H9 (cell line): ENCODE results near the gene SETD1A. TPM values are rescaled to one million over a fixed set of nuclear protein-coding genes. Genes with fewer than 3 reads are reported as not detected.

Source experiments
- DNase-seq: peaks from one replicate; pipeline ENCODE4 v3.0.0-alpha.2; 2017
- H2AFZ ChIP-seq: one replicate; pipeline ENCODE4 v1.6.1; 2013; ENCODE audit warnings: mild to moderate bottlenecking, low read length, control low read depth, moderate library complexity
- H2AK5ac ChIP-seq: 2 replicates; pipeline ENCODE4 v1.6.1; 2013; ENCODE audit warnings: low read length, control low read depth, mixed read lengths; ENCODE audit not compliant: insufficient read length
- H2BK120ac ChIP-seq: one replicate; pipeline ENCODE4 v1.6.1; 2013; ENCODE audit warnings: low read depth, mild to moderate bottlenecking, low read length, control low read depth, inconsistent platforms; ENCODE audit not compliant: poor library complexity, severe bottlenecking
- H2BK12ac ChIP-seq: 2 replicates; pipeline ENCODE4 v1.6.1; 2013; ENCODE audit warnings: low read length, control low read depth, mixed read lengths, low read depth; ENCODE audit not compliant: insufficient read length
- H2BK15ac ChIP-seq: 2 replicates; pipeline ENCODE4 v1.6.1; 2013; ENCODE audit warnings: low read depth, low read length, control low read depth
- H2BK20ac ChIP-seq: one replicate; pipeline ENCODE4 v1.6.1; 2013; ENCODE audit warnings: low read depth, mild to moderate bottlenecking, low read length, control low read depth, inconsistent platforms; ENCODE audit not compliant: poor library complexity, severe bottlenecking
- H2BK5ac ChIP-seq: 2 replicates; pipeline ENCODE4 v1.6.1; 2013; ENCODE audit warnings: low read length, control low read depth, mixed read lengths; ENCODE audit not compliant: insufficient read length
- H3K14ac ChIP-seq: 2 replicates; pipeline ENCODE4 v1.6.1; 2013; ENCODE audit warnings: low read length, control low read depth; ENCODE audit not compliant: insufficient read depth
- H3K18ac ChIP-seq: 2 replicates; pipeline ENCODE4 v1.6.1; 2013; ENCODE audit warnings: low read depth, mild to moderate bottlenecking, mixed read lengths, low read length, control low read depth; ENCODE audit not compliant: insufficient read length
- H3K23ac ChIP-seq: 2 replicates; pipeline ENCODE4 v1.6.1; 2013; ENCODE audit warnings: low read length, control low read depth, mixed read lengths, low read depth; ENCODE audit not compliant: insufficient read length
- H3K23me2 ChIP-seq: 2 replicates; pipeline ENCODE4 v1.6.1; 2013; ENCODE audit warnings: low read depth, mild to moderate bottlenecking, mixed read lengths, low read length, control low read depth; ENCODE audit not compliant: insufficient read length, poor library complexity, severe bottlenecking
- H3K27ac ChIP-seq: 2 replicates; pipeline ENCODE4 v1.5.1; 2013; ENCODE audit warnings: low read length, control low read depth, mixed read lengths, low read depth; ENCODE audit not compliant: insufficient read length
- H3K27me3 ChIP-seq: 2 replicates; pipeline ENCODE4 v1.6.1; 2013; ENCODE audit warnings: low read length, control low read depth, inconsistent platforms; ENCODE audit not compliant: insufficient read depth
- H3K4ac ChIP-seq: 2 replicates; pipeline ENCODE4 v1.6.1; 2013; ENCODE audit warnings: low read depth, mild to moderate bottlenecking, control low read depth, inconsistent platforms, low read length, moderate library complexity
- H3K4me1 ChIP-seq: 2 replicates; pipeline ENCODE4 v1.6.1; 2013; ENCODE audit warnings: low read length, control low read depth, inconsistent platforms; ENCODE audit not compliant: insufficient read depth
- H3K4me2 ChIP-seq: 2 replicates; pipeline ENCODE4 v1.6.1; 2013; ENCODE audit warnings: low read length, control low read depth, mixed read lengths; ENCODE audit not compliant: insufficient read length, insufficient read depth
- H3K56ac ChIP-seq: 2 replicates; pipeline ENCODE4 v1.6.1; 2013; ENCODE audit warnings: low read depth, mild to moderate bottlenecking, mixed read lengths, low read length, control low read depth; ENCODE audit not compliant: insufficient read length
- H3K79me1 ChIP-seq: 2 replicates; pipeline ENCODE4 v1.6.1; 2013; ENCODE audit warnings: low read depth, mild to moderate bottlenecking, moderate library complexity, low read length, control low read depth, inconsistent platforms; ENCODE audit not compliant: insufficient read depth, poor library complexity, severe bottlenecking
- H3K79me2 ChIP-seq: 2 replicates; pipeline ENCODE4 v1.6.1; 2013; ENCODE audit warnings: low read length, control low read depth, inconsistent platforms; ENCODE audit not compliant: insufficient read depth
- H3K9ac ChIP-seq: 2 replicates; pipeline ENCODE4 v1.6.1; 2013; ENCODE audit warnings: low read length, control low read depth, mixed read lengths; ENCODE audit not compliant: insufficient read length; ENCODE audit errors: extremely low read depth
- H3K9me3 ChIP-seq: one replicate; pipeline ENCODE4 v1.6.1; 2013; ENCODE audit warnings: low read depth, low read length, inconsistent platforms; ENCODE audit not compliant: control insufficient read depth
- H3T11ph ChIP-seq: one replicate; pipeline ENCODE4 v1.6.1; 2013; ENCODE audit warnings: mild to moderate bottlenecking, low read length, control low read depth, inconsistent platforms
- H4K20me1 ChIP-seq: one replicate; pipeline ENCODE4 v1.6.1; 2013; ENCODE audit not compliant: control insufficient read depth, insufficient read length, insufficient read depth
- H4K5ac ChIP-seq: 2 replicates; pipeline ENCODE4 v1.6.1; 2013; ENCODE audit warnings: low read depth, mild to moderate bottlenecking, mixed read lengths, low read length, control low read depth; ENCODE audit not compliant: insufficient read length
- H4K8ac ChIP-seq: replicated peaks from 2 replicates; pipeline ENCODE4 v1.6.1; 2013; ENCODE audit warnings: low read length, control low read depth, mixed read lengths, low read depth; ENCODE audit not compliant: insufficient read length
- H4K91ac ChIP-seq: 2 replicates; pipeline ENCODE4 v1.6.1; 2013; ENCODE audit warnings: low read depth, mild to moderate bottlenecking, moderate library complexity, mixed read lengths, low read length, control low read depth; ENCODE audit not compliant: insufficient read length
- H3K27ac Mint-ChIP-seq, 3 experiments: 2 replicates in 2 of 3; 3 replicates in 1 of 3; pipeline ENCODE4 v1.8.0; 2020 to 2021; ENCODE audit warnings: mixed read lengths in 3 of 3, mild to moderate bottlenecking in 1 of 3, moderate library complexity in 1 of 3
- H3K27me3 Mint-ChIP-seq: 2 replicates; pipeline ENCODE4 v1.8.0; 2021; ENCODE audit warnings: low read depth, mild to moderate bottlenecking, moderate library complexity, mixed read lengths
- H3K36me3 Mint-ChIP-seq, 3 experiments: 2 replicates in 2 of 3; 3 replicates in 1 of 3; pipeline ENCODE4 v1.8.0; 2020 to 2021; ENCODE audit warnings: low read depth in 3 of 3, mixed read lengths in 3 of 3; ENCODE audit not compliant: insufficient read depth in 1 of 3
- H3K4me1 Mint-ChIP-seq, 2 experiments: 2 replicates each; pipeline ENCODE4 v1.8.0; 2020; ENCODE audit warnings: mixed read lengths in 2 of 2
- H3K4me3 Mint-ChIP-seq, 2 experiments: 2 replicates in 1 of 2; 3 replicates in 1 of 2; pipeline ENCODE4 v1.8.0; 2020 to 2021; ENCODE audit warnings: mild to moderate bottlenecking in 2 of 2, mixed read lengths in 2 of 2, moderate library complexity in 1 of 2
- H3K9me3 Mint-ChIP-seq, 2 experiments: 2 replicates in 1 of 2; 3 replicates in 1 of 2; pipeline ENCODE4 v1.8.0; 2020; ENCODE audit warnings: mild to moderate bottlenecking in 2 of 2, mixed read lengths in 2 of 2, moderate library complexity in 1 of 2
- WGBS: extraction: QIAGEN DNeasy Blood & Tissue Kit; methylation state at CpG from one replicate; pipeline ENCODE4 v1.1.7; 2013; ENCODE audit warnings: missing lambda C conversion rate, low lambda C conversion rate, mixed read lengths; ENCODE audit not compliant: insufficient read length; ENCODE audit errors: extremely low coverage; 5-methylcytosine and 5-hydroxymethylcytosine counted together
- total RNA-seq: library from RNA; stranded (reverse); gene quantifications from 2 replicates; pipeline ENCODE4 v1.2.1, GENCODE V29; 2021
- TF ChIP-seq, protein P1 (sequence below): fragments of 200-600 bp; sonication (generic); conservative IDR thresholded peaks from 3 replicates; pipeline ENCODE4 v1.8.0; 2021; ENCODE audit warnings: antibody characterized with exemption, mild to moderate bottlenecking

SETD1A gene
- total RNA-seq, 1 experiment from 2014 or later: 36.9 TPM

DNA sequence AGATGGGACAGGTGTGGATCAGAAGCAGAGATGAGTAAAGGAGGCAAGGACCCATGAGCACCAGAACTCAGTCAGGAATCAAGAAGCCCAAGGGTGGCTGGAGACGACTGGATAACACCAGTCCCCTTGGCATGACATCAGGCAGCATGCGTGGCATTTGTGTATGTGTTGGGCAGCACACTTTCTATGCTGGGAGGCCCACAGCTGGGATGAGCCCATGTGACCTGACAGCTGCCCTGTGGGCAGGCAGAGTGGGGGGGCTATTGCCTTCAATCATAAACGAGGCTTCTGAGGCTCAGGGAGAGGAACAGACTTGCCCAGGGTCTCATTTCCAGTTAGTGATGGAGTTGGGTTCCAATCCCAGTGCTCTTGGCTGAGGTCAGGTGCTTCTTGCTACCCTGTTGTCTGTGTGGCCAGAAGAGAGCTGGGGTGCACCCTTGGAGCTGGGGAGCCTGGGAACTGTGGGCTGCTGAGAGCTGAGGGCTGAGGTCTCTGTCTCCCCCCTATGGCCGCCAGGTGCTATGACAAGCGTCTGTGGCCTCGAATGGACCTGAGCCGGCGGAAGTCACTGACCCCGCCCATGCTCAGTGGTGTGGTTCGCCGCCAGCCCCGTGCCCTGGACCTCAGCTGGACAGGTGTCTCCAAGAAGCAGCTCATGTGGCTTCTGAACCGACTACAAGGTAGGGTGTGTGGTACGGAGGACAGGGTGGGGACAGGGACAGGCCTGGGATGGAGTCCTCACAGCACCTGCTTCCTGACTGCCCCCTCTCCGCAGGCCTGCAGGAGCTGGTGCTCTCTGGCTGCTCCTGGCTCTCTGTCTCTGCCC, 15.7 kb upstream of the SETD1A start:
- no peak overlapping the region for H2BK20ac ChIP-seq
- H3K4me1 ChIP-seq: peaks cover 2% of the 10 kb centered on the region; the same call in 1 of the 2 replicates
- H3T11ph ChIP-seq: no peak overlapping the region
- no peak overlapping the region for H2AK5ac ChIP-seq
- H2BK12ac ChIP-seq: no peak overlapping the region
- TF ChIP-seq, protein P1, sequence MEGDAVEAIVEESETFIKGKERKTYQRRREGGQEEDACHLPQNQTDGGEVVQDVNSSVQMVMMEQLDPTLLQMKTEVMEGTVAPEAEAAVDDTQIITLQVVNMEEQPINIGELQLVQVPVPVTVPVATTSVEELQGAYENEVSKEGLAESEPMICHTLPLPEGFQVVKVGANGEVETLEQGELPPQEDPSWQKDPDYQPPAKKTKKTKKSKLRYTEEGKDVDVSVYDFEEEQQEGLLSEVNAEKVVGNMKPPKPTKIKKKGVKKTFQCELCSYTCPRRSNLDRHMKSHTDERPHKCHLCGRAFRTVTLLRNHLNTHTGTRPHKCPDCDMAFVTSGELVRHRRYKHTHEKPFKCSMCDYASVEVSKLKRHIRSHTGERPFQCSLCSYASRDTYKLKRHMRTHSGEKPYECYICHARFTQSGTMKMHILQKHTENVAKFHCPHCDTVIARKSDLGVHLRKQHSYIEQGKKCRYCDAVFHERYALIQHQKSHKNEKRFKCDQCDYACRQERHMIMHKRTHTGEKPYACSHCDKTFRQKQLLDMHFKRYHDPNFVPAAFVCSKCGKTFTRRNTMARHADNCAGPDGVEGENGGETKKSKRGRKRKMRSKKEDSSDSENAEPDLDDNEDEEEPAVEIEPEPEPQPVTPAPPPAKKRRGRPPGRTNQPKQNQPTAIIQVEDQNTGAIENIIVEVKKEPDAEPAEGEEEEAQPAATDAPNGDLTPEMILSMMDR: peak; percentile 89
- Mint-ChIP-seq H3K4me3 (no peak overlapping the region), H3K9me3 (no peaks in the 10 kb centered on the region; a peak in 1 of 5 replicates), H3K36me3 (peaks cover 36 to 69% (median 56%) of the 10 kb centered on the region in 3 experiments; a peak in 6 of 7 replicates), H3K27ac (peak overlapping the region in 1 of 3 experiments; percentile 91; a peak in 1 of 7 replicates), H3K27me3 (no peaks in the 10 kb centered on the region), H3K4me1 (peaks cover 12 to 21% of the 10 kb centered on the region in 2 experiments)
- no peak overlapping the region for H3K4ac ChIP-seq
- no peak overlapping the region for H2AFZ ChIP-seq
- H4K91ac ChIP-seq: no peak overlapping the region
- no peaks in the 10 kb centered on the region for H3K27me3 ChIP-seq
- H2BK5ac ChIP-seq: no peak overlapping the region
- no peak overlapping the region for H4K8ac ChIP-seq
- H3K4me2 ChIP-seq: no peak overlapping the region
- H3K9ac ChIP-seq: no peak overlapping the region
- H3K23ac ChIP-seq: no peak overlapping the region
- no peaks in the 10 kb centered on the region for H4K20me1 ChIP-seq
- no peak overlapping the region for H3K18ac ChIP-seq
- no peaks in the 10 kb centered on the region for H3K79me2 ChIP-seq
- H2BK120ac ChIP-seq: no peak overlapping the region
- no peaks in the 10 kb centered on the region for H3K23me2 ChIP-seq
- H4K5ac ChIP-seq: no peak overlapping the region
- WGBS: no CpG with 5 or more reads among the region's 15 CpGs
- DNase-seq: peak; percentile 90
- no peaks in the 10 kb centered on the region for H3K9me3 ChIP-seq
- H3K27ac ChIP-seq: no peak overlapping the region
- no peak overlapping the region for H3K14ac ChIP-seq
- H3K79me1 ChIP-seq: no peaks in the 10 kb centered on the region
- no peak overlapping the region for H3K56ac ChIP-seq
- no peak overlapping the region for H2BK15ac ChIP-seq
